Fibroblast of upper back skin (primary cell): ENCODE results near the gene DISC1.
"Not testable (repeated sequence)": the region's sequence is repeated elsewhere in the genome, so short reads cannot be mapped to it uniquely, and the experiment has no call there.

Experiments used
- DNase-seq: peaks from one replicate; pipeline ENCODE4 v3.0.0-alpha.2; 2013

DISC1 gene

GRCh38 chr1:231639819-231640218, 13.2 kb downstream of the DISC1 start:
- peak; percentile 25 for DNase-seq

DNA sequence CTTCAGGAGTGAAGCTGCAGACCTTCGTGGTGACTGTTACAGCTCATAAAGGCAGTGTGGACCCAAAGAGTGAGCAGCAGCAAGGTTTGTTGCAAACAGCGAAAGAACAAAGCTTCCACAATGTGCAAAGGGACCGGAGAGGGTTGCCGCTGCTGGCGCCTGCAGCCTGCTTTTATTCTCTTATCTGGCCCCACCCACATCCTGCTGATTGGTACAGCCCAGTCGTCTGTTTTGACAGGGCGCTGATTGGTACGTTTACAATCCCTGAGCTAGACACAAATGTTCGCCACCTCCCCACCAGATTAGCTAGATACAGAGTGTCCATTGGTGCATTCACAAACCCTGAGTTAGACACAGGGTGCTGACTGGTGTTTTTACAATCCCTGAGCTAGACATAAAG, 14.9 kb downstream of the DISC1 start:
- DNase-seq, result not testable (repeated sequence)

GRCh38 chr1:231642061-231642460, 15.5 kb downstream of the DISC1 start:
- DNase-seq, result not testable (repeated sequence)

- DNase-seq, result no peak
Measured at GRCh38 chr1:231642618-231643017, 16.0 kb downstream of the DISC1 start.

- no peak for DNase-seq
Measured at GRCh38 chr1:231643071-231643934, 16.7 kb downstream of the DISC1 start.

GRCh38 chr1:231643935-231644237, 17.3 kb downstream of the DISC1 start:
- DNase-seq, result no peak

- not testable (repeated sequence) for DNase-seq
Measured at GRCh38 chr1:231645634-231646033, 19.0 kb downstream of the DISC1 start.

DNA sequence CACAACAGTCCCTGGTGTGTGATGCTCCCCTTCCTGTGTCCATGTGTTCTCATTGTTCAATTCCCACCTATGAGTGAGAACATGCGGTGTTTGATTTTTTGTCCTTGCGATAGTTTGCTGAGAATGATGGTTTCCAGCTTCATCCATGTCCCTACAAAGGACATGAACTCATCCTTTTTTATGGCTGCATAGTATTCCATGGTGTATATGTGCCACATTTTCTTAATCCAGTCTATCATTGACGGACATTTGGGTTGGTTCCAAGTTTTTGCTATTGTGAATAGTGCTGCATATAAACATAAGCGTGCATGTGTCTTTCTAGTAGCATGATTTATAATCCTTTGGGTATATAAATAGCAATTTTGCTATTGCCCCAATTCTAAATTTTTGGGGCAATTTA, 19.6 kb downstream of the DISC1 start:
- DNase-seq, result not testable (repeated sequence)

- not testable (repeated sequence) for DNase-seq
Measured at GRCh38 chr1:231651621-231652260, 25.2 kb downstream of the DISC1 start.

DNA sequence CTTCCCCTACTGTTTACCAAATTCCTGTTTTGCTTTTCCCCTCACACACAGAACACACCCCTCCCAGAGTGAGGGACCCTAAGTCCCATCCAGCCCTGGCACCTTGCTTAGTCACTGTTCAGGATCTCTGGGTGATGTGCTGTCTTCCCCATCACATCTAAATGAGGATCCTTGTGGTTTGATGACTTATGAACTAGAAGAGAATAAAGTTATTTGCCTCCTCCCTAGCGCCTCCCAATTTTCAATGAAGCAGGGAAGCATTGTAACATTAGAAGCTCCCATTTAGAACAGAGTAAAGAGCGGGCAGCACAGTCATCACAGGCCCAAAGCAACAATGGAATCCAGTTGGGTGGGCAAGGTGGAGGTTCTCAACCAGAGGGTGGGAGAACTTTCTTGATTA, 27.0 kb downstream of the DISC1 start:
- no peak for DNase-seq

GRCh38 chr1:231656741-231657140, 30.2 kb downstream of the DISC1 start:
- DNase-seq, result no peak

DNA sequence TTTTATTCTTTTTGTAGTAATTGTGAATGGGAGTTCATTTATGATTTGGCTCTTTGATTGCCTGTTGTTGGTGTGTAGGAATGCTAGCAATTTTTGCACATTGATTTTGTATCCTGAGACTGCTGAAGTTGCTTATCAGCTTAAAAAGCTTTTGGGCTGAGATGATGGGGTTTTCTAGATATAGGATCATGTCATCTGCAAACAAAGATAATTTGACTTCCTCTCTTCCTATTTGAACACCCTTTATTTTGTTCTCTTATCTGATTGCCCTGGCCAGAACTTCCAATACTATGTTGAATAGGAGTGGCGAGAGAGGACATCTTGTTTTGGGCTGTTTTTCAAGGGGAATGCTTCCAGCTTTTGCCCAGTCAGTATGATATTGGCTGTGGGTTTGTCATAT, 31.6 kb downstream of the DISC1 start:
- DNase-seq, result not testable (repeated sequence)

- DNase-seq, result no peak
Measured at GRCh38 chr1:231660198-231660597, 33.6 kb downstream of the DISC1 start.

- DNase-seq, result no peak
Measured at GRCh38 chr1:231663211-231663792, 36.7 kb downstream of the DISC1 start.

DNA sequence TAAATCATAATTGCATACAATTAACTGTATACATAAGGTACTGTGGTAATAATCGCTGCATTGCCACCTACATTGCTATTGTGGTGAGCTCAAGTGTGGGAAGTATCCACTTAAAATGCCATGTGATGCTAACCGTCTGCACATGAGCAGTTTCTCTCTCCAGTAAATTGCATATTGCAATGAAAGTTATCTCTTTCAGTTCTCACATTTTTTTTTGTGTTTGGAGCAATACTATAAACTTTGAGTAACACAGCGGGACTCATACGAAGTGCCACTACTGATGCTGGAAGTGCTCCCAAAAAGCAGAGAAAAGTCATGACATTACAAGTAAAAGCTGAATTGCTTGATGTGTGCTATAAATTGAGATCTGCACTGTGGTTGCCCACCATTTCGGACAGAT, 38.5 kb downstream of the DISC1 start:
- no peak for DNase-seq

DNA sequence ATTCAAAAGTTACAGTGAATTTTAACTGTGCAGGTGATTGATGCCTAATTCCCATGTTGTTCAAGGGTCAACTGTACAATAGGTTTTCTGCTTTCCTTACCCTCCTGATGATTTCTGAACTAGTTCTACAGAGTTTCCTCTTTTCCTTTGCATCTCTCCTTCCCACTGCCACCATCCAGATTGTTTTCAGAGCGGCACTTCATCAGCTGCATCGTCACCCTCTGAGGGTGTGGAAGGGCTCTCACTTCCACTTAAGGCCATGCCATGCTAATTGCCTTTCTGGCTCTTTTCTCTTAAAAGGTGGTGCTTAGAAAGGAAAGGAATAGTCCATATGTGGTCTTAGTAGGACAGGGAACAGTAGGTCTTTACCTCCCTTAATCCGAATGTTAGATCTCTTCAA, 39.1 kb downstream of the DISC1 start:
- DNase-seq, result no peak

GRCh38 chr1:231666220-231666936, 39.8 kb downstream of the DISC1 start:
- DNase-seq, result no peak

- DNase-seq, result no peak
Measured at GRCh38 chr1:231666937-231667608, 40.5 kb downstream of the DISC1 start.

GRCh38 chr1:231667896-231668506, 41.4 kb downstream of the DISC1 start:
- DNase-seq, result no peak

GRCh38 chr1:231668826-231669225, 42.2 kb downstream of the DISC1 start:
- no peak for DNase-seq

DNA sequence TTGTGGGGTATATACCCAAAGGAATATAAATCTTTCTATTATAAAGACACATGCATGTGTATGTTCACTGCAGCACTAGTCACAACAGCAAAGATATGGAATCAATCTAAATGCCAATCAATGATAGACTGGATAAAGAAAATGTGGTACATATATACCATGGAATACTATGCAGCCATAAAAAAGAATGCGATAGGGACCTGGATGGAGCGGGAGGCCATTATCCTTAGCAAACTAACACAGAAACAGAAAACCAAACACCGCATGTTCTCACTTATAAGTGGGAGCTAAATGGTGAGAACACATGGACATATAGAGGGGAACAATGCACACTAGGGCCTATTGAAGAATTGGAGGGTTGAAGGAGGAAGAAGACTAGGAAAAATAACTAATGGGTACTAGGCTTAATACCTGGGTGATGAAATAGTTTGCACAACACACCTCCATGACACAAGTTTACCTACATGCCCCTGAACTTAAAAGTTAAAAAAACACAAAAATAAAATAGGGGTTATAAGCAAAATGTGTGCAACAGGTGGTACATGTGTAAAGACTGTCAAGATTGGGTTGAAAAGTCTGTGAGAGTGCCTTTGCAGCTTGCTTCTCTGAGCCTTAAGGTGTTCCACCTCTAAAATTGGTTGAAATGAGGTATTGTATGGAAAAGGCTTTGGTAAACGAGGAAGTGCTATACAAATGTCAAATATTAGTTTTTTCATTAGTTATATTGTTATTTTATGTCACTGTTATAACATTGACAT, 43.5 kb downstream of the DISC1 start:
- DNase-seq, result not testable (repeated sequence)

DNA sequence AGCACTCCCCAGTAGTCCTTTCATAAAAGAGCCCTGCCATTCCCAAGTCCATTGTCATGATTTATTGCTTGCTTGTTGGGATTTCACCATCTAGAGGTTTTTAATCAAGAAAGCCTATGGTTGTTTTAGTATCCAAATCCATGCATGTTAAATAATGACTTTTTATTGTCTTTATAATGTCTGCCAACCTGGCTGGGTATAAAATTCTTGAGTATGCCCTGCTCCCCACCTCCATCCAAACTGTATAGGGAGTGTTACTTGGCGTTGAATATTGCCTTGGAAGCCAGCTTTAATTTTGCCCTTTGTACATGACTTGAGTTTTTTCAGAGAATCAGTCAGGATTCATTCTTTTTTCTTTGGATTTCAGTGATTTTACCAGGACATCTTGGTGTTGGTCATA, 44.2 kb downstream of the DISC1 start:
- no peak for DNase-seq
